K562 (cell line): ENCODE measurements around the gene RERE. TPM values are rescaled to one million over a fixed set of nuclear protein-coding genes. Genes with fewer than 3 reads are reported as not detected.

Experiments used
- ATAC-seq: fragments of 200-7000 bp; cut with Tn5 transposase; 3 replicates; pipeline ENCODE4 v1.9.1; 2020; ENCODE audit warnings: moderate library complexity
- BruUV-seq: library from RNA; stranded (reverse); fragments of 400-500 nt; replicated peaks from 2 replicates; lab custom pipeline; 2021; lab: Mats Ljungman, UMichigan
- CTCF ChIA-PET: fragments of 300-600 bp; formaldehyde crosslinking; extraction: SDS; loops from one replicate; lab custom pipeline; 2021; ENCODE audit warnings: low intra/inter-chr PET ratio; lab: Yijun Ruan, JAX
- POLR2A ChIA-PET: fragments of 300-600, 350-650 bp; sonication (Branson Sonifier 250); formaldehyde crosslinking; extraction: SDS; loops from one replicate; lab custom pipeline; 2021; ENCODE audit warnings: antibody characterized with exemption, inconsistent platforms; lab: Yijun Ruan, JAX
- DNase-seq, 4 experiments: peaks; one replicate each; pipeline versions ENCODE4 v3.0.0 to v3.0.0-alpha.2; 2011 to 2018; ENCODE audit warnings: low spot score in 3 of 4, mixed read lengths in 3 of 4; ENCODE audit errors: extremely low read depth in 1 of 4
- FAIRE-seq: peaks from 2 replicates; lab custom pipeline; 2011; peaks lifted over from hg19 to GRCh38; lab: Jason Lieb, UNC
- H2AFZ ChIP-seq: 2 replicates; pipeline ENCODE4 v1.6.0; 2011; ENCODE audit warnings: low read depth, low read length, control low read depth, inconsistent platforms
- H3K27ac ChIP-seq: fragments of 200-600 bp; 3 replicates; pipeline ENCODE4 v1.8.0; 2011; ENCODE audit warnings: low read depth, mild to moderate bottlenecking, control low read depth, inconsistent platforms, low read length, moderate library complexity, mixed read lengths; ENCODE audit errors: extremely low read depth
- H3K27me3 ChIP-seq, 2 experiments: fragments of 300-600 bp in 1 of 2; 2 replicates in 1 of 2; 3 replicates in 1 of 2; pipeline versions ENCODE4 v1.6.0 to v1.8.0; 2011; ENCODE audit warnings: inconsistent platforms in 2 of 2, low read length in 2 of 2, mild to moderate bottlenecking in 1 of 2, mixed read lengths in 1 of 2, moderate library complexity in 1 of 2; ENCODE audit not compliant: control insufficient read depth in 2 of 2, insufficient read depth in 2 of 2
- H3K36me3 ChIP-seq: fragments of 300-600 bp; 3 replicates; pipeline ENCODE4 v1.8.0; 2011; ENCODE audit warnings: mild to moderate bottlenecking, low read length, inconsistent platforms; ENCODE audit not compliant: control insufficient read depth, insufficient read depth
- H3K4me1 ChIP-seq, 2 experiments: fragments of 200-600 bp in 1 of 2; replicated peaks in 1 of 2; 2 replicates in 1 of 2; 3 replicates in 1 of 2; pipeline versions ENCODE4 v1.5.1 to v1.8.0; 2011; ENCODE audit warnings: inconsistent platforms in 2 of 2, low read length in 2 of 2, mild to moderate bottlenecking in 1 of 2, mixed read lengths in 1 of 2, moderate library complexity in 1 of 2; ENCODE audit not compliant: control insufficient read depth in 2 of 2, insufficient read depth in 2 of 2
- H3K4me2 ChIP-seq: 2 replicates; pipeline ENCODE4 v1.6.1; 2011; ENCODE audit warnings: low read length, control low read depth, inconsistent platforms, mixed read lengths; ENCODE audit not compliant: insufficient read depth
- H3K4me3 ChIP-seq: fragments of 200-600 bp; sonication (generic), shearing (Covaris generic); 2 replicates; pipeline ENCODE4 v1.5.1; 2016; ENCODE audit warnings: control low read depth, inconsistent platforms
- H3K79me2 ChIP-seq: fragments of 200-600 bp; 3 replicates; pipeline ENCODE4 v1.8.0; 2011; ENCODE audit warnings: low read length, inconsistent platforms; ENCODE audit not compliant: control insufficient read depth, insufficient read depth
- H3K9ac ChIP-seq, 2 experiments: 2 replicates each; pipeline versions ENCODE4 v1.6.0 to v1.6.1; 2011; ENCODE audit warnings: low read depth in 2 of 2, low read length in 2 of 2, control low read depth in 1 of 2, inconsistent platforms in 1 of 2, mild to moderate bottlenecking in 1 of 2, mixed read lengths in 1 of 2; ENCODE audit not compliant: insufficient read depth in 1 of 2
- H3K9me1 ChIP-seq: one replicate; pipeline ENCODE4 v1.6.0; 2011; ENCODE audit warnings: inconsistent platforms, mild to moderate bottlenecking, low read length, moderate library complexity; ENCODE audit not compliant: control insufficient read depth, insufficient read depth
- H3K9me3 ChIP-seq: replicated peaks from 2 replicates; pipeline ENCODE4 v1.5.1; 2011; ENCODE audit warnings: low read depth, low read length, inconsistent platforms; ENCODE audit not compliant: control insufficient read depth, insufficient read depth
- H4K20me1 ChIP-seq: replicated peaks from 2 replicates; pipeline ENCODE4 v1.6.1; 2011; ENCODE audit warnings: low read length, inconsistent platforms, mixed read lengths; ENCODE audit not compliant: control insufficient read depth, insufficient read depth
- EP300 ChIP-seq: IDR thresholded peaks from 2 replicates; pipeline ENCODE4 v1.6.1; 2012; ENCODE audit warnings: low read length, improper control_type of control experiment
- KDM1A ChIP-seq, 2 experiments: fragments of 450-650 bp; IDR thresholded peaks; 2 replicates each; pipeline ENCODE4 v1.6.1; 2016; ENCODE audit warnings: mild to moderate bottlenecking in 2 of 2
- MECOM ChIP-seq: fragments of 250-450 bp; sonication (Bioruptor Pico); IDR thresholded peaks from 2 replicates; pipeline ENCODE4 v1.8.0; 2022; ENCODE audit warnings: inconsistent platforms
- MEF2D ChIP-seq: conservative IDR thresholded peaks from 2 replicates; pipeline ENCODE4 v1.6.1; 2016; ENCODE audit warnings: low read depth, missing genetic modification characterization, missing compliant biosample characterization
- MTF1 ChIP-seq: fragments of 250-450 bp; sonication (Bioruptor Pico); IDR thresholded peaks from 2 replicates; pipeline ENCODE4 v1.9.0; 2021; ENCODE audit warnings: moderate library complexity, mild to moderate bottlenecking, inconsistent platforms, borderline replicate concordance
- RBM25 ChIP-seq: fragments of 200-400 bp; formaldehyde crosslinking; IDR thresholded peaks from 2 replicates; pipeline ENCODE4 v1.6.1; 2018; ENCODE audit warnings: low read length, low read depth, moderate library complexity; ENCODE audit not compliant: severe bottlenecking
- ZNF12 ChIP-seq: sonication (generic); formaldehyde crosslinking; IDR thresholded peaks from 2 replicates; pipeline ENCODE4 v1.4.0; 2020; ENCODE audit warnings: mild to moderate bottlenecking, missing genetic modification reagents
- WGBS: fragments of 100-300 bp; shearing (Covaris generic); methylation state at CpG from one replicate; pipeline ENCODE4 v1.1.6; 2016; ENCODE audit warnings: low coverage, mixed read lengths; ENCODE audit not compliant: insufficient coverage; ENCODE audit errors: missing lambda C conversion rate; 5-methylcytosine and 5-hydroxymethylcytosine counted together
- in situ Hi-C: fragments of 300-500 bp; cut with MboI; formaldehyde crosslinking; loops from 4 replicates; pipeline ENCODE4 v1.15.0; 2018; ENCODE audit warnings: inconsistent platforms, mixed read lengths
- intact Hi-C: fragments of 100-400 bp; cut with micrococcal nuclease; formaldehyde crosslinking; loops from 2 replicates; pipeline ENCODE4 v1.14.2; 2022
- polyA plus RNA-seq, 8 experiments: library from polyadenylated mRNA; depleted of rRNA in 4 of 8; stranded (reverse) in 5 of 8; unstranded in 3 of 8; fragments of >200 nt; fragmentation: Nextera tagmentation in 2 of 8; fragmentation: Illumina TruSeq in 1 of 8; extraction: Ambion mirVana in 2 of 8; extraction: Trizol in 1 of 8; gene quantifications; 2 replicates each; pipeline versions ENCODE4 v1.2.1 to v1.2.3, GENCODE V29; 2011 to 2014; ENCODE audit warnings: inconsistent platforms in 1 of 8, missing spikeins in 1 of 8
- total RNA-seq, 7 experiments: library from RNA; depleted of rRNA in 6 of 7; stranded (reverse); fragments of >200 nt in 6 of 7; fragmentation: Illumina TruSeq in 2 of 7; extraction: Trizol in 2 of 7; gene quantifications; 2 replicates each; pipeline versions ENCODE4 v1.2.1 to v1.2.3, GENCODE V29; 2011 to 2021; ENCODE audit warnings: low replicate concordance in 1 of 7
- TF ChIP-seq, protein P1 (sequence below): sonication (generic); formaldehyde crosslinking; IDR thresholded peaks from 2 replicates; pipeline ENCODE4 v1.5.0; 2020; ENCODE audit warnings: missing genetic modification reagents

RERE gene
- total and polyA plus RNA-seq, 9 of the 15 experiments (the other 6 are each of a cell fraction or from before 2014, with no cell fraction given) = 3.0 to 51.5 (median 13.4) TPM

DNA sequence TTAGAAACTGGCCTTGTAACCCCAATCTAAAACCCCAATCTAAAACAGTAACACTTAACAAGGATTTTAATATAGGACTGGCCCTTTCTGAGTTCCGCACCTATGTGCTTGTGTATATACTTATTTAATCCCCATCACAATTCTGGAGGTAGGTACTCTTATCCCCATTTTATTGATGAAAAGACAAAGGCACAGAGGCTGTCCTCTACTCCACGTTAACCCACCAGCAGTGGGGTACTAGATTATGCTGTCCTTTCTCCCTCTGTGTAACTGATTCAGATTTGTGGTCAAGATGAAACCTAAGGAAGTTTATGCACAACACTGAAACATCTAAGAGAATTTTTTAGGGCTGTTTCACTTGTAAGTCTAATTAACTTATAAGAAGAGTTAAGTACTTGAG lies 175.3 kb downstream of the RERE start:
- intact Hi-C loops (no loop called here), in situ Hi-C loops (no loop called here)
- Histone ChIP-seq H3K79me2 (peaks cover 18% of the 10 kb centered on the region; the same call in 2 of the 3 replicates), H3K27ac (no peak overlapping the region), H2AFZ (no peak overlapping the region), H3K9ac (no peak overlapping the region), H4K20me1 (peaks cover 31% of the 10 kb centered on the region), H3K4me1 (no peaks in the 10 kb centered on the region), H3K9me1 (no peaks in the 10 kb centered on the region), H3K4me2 (no peak overlapping the region), H3K36me3 (peaks cover 12% of the 10 kb centered on the region; the same call in 2 of the 3 replicates), H3K27me3 (no peaks in the 10 kb centered on the region), H3K4me3 (no peak overlapping the region), H3K9me3 (no peaks in the 10 kb centered on the region)
- FAIRE-seq (no peak), ATAC-seq (no peak), DNase-seq (no peak)
- POLR2A ChIA-PET = no interaction called here
- no TSS peak for BruUV-seq
- no peak for TF ChIP-seq MTF1 (CRISPR knock-in tag)
- no peak for TF ChIP-seq MEF2D (tag)
- TF ChIP-seq RBM25 = peak; percentile 76
- no peak for TF ChIP-seq EP300
- no peak for TF ChIP-seq ZNF12 (CRISPR knock-in tag)
- CTCF ChIA-PET = no interaction called here
- WGBS = 89% methylated on average over 2 of the region's 2 CpGs

DNA sequence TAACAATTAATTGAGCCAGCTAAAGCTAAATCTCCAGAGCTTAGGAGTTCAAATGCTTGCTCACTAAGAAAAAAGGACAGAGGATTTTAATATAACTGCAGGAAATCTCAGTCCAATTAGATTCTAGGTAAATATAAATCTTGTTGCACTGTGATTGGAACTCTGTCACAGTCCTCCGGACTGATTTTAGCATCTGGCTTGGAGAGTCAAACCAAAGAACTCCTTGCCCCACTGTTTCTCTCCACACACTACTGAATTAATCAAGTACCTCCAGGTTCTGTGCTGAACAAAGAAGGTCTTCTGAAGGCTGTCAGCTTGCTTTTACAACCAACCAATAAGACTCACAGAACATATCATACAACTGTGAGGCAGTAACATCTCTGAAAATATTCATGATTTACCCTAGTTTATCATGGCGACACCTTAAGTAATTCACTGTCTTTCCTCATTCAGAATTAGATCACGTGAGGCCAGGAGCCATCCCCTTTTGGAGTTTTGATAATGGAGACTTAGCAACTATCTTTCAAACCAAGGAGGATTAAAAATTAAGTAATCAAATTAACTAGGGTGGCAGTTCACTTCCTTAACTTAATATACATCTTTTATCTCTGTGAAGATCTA lies 176.0 kb downstream of the RERE start:
- TF ChIP-seq, protein P1, sequence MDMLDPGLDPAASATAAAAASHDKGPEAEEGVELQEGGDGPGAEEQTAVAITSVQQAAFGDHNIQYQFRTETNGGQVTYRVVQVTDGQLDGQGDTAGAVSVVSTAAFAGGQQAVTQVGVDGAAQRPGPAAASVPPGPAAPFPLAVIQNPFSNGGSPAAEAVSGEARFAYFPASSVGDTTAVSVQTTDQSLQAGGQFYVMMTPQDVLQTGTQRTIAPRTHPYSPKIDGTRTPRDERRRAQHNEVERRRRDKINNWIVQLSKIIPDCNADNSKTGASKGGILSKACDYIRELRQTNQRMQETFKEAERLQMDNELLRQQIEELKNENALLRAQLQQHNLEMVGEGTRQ (CRISPR knock-in tag) = peak; percentile 34; the same call in 1 of the 2 replicates
- TF ChIP-seq MECOM (CRISPR knock-in tag) (no peak), KDM1A (IDR thresholded peaks at IDR 0.05) (peak; percentile 42 to 65; a peak in 2 of 4 replicates)
- H3K27me3 ChIP-seq = no peaks in the 10 kb centered on the region
- no peaks in the 10 kb centered on the region for H3K4me1 ChIP-seq
- no TSS peak for BruUV-seq
- FAIRE-seq (peak; percentile 26), DNase-seq (no peak), ATAC-seq (no peak)
- no peak overlapping the region for H3K4me2 ChIP-seq
- ChIA-PET POLR2A (no interaction called here), CTCF (no interaction called here)
- H3K4me3 ChIP-seq = no peak overlapping the region
- in situ Hi-C loops = no loop called here
- H3K9me1 ChIP-seq = no peaks in the 10 kb centered on the region
- peaks cover 25% of the 10 kb centered on the region for H4K20me1 ChIP-seq
- WGBS = 42% methylated on average over 3 of the region's 3 CpGs
- H3K9ac ChIP-seq = no peak overlapping the region
- no peak overlapping the region for H3K27ac ChIP-seq
- H2AFZ ChIP-seq = no peak overlapping the region
- H3K9me3 ChIP-seq = no peaks in the 10 kb centered on the region
- H3K79me2 ChIP-seq = peaks cover 18% of the 10 kb centered on the region; the same call in 2 of the 3 replicates
- H3K36me3 ChIP-seq = peaks cover 7% of the 10 kb centered on the region; the same call in 2 of the 3 replicates
- intact Hi-C loops = no loop called here
